HAP-1 (cell line): ENCODE results near the gene SERPIND1.
"Not testable (repeated sequence)": the region's sequence is repeated elsewhere in the genome, so short reads cannot be mapped to it uniquely, and the experiment has no call there.

Experiments used
- DNase-seq, 2 experiments: peaks; one replicate each; pipeline ENCODE4 v3.0.0-alpha.2; 2016 to 2020; ENCODE audit warnings: low spot score in 2 of 2
- H3K27me3 ChIP-seq: fragments of 250-450 bp; sonication (Bioruptor Pico); 2 replicates; pipeline ENCODE4 v1.5.1; 2020; ENCODE audit warnings: low read depth, mild to moderate bottlenecking, moderate library complexity
- H3K36me3 ChIP-seq: fragments of 250-450 bp; sonication (Bioruptor Pico); replicated peaks from 2 replicates; pipeline ENCODE4 v1.5.1; 2020; ENCODE audit warnings: mild to moderate bottlenecking
- H3K4me1 ChIP-seq: fragments of 250-450 bp; sonication (Bioruptor Pico); 2 replicates; pipeline ENCODE4 v1.5.1; 2020; ENCODE audit warnings: mild to moderate bottlenecking
- H3K4me3 ChIP-seq: fragments of 250-450 bp; sonication (Bioruptor Pico); 2 replicates; pipeline ENCODE4 v1.5.1; 2020; ENCODE audit warnings: mild to moderate bottlenecking, moderate library complexity
- H3K9me3 ChIP-seq: fragments of 250-450 bp; sonication (Bioruptor Pico); 2 replicates; pipeline ENCODE4 v1.5.1; 2020; ENCODE audit warnings: mild to moderate bottlenecking, moderate library complexity
- in situ Hi-C: fragments of 300-500 bp; cut with MboI; formaldehyde crosslinking; loops from 3 replicates; pipeline ENCODE4 v1.14.3; 2020; ENCODE audit warnings: low sequenced_read_pairs, inconsistent platforms, mixed read lengths

The SERPIND1 gene

DNA sequence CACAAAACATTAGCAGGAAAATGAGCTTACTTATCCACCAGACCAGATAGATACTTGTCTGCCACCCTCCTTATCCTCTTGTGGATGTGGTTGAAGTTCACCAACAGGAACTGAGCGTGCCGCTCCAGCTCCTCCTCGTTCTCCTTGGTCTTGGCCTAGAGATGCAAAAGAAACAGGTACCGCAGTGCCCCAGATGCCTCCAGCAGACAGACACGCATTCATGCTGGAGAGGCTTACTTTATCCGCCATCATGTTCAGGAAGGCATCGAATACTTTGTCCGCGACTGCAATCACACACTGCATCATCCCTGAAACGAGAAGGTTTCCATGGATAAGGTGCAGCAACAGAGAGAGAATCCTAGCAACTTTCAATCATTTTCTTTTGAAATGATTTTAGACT is 21.0 kb upstream of the SERPIND1 start:
- DNase-seq, result no peak
- no peaks in the 10 kb centered on the region for H3K4me1 ChIP-seq
- in situ Hi-C loops, result no loop called here
- peaks cover 16% of the 10 kb centered on the region for H3K36me3 ChIP-seq
- no peaks in the 10 kb centered on the region for H3K27me3 ChIP-seq
- H3K4me3 ChIP-seq, result no peak overlapping the region
- H3K9me3 ChIP-seq, result no peaks in the 10 kb centered on the region

DNA sequence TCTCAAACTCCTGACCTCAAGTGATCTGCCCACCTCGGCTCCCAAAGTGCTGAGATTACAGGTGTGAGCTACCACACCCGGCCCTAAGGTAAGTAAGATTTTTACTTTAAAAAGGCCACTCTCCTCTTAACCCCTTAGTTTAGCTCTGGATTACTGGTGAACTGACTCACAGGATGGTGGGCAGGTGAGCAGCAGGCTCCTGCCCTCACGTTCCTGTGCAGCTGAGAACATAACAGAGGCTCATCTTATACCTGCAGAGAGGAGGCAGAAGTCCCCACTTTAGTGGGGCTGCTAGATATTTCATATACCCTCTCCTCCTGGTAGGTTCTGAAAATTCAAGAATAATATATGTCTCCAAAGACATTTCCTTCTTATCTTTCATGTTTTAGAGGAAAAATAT is 17.1 kb upstream of the SERPIND1 start:
- H3K36me3 ChIP-seq, result peaks cover 8% of the 10 kb centered on the region

DNA sequence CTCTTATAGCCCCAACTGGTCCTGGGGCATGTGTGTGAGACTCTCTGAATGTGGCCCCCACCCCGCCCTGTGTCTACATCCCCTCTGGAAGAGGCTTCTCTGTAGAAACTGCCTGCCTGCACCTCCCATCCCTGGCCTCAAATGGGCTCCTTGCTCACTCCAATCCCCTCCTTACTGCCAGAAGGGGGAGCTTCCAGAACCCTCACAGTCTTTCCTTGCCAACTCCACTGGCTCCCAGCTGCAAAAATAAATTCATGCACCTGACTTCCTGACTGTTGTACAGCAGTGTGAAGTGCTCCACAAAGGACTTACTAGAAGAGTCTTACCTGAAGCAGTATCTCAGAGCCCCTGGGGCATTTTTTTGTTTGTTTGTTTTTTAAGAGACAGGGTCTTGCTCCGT is 15.2 kb upstream of the SERPIND1 start:
- DNase-seq, result peak in 1 of 2 experiments; percentile 12
- in situ Hi-C loops, result no loop called here
- Histone ChIP-seq H3K4me3 (no peak overlapping the region), H3K4me1 (no peaks in the 10 kb centered on the region), H3K27me3 (no peaks in the 10 kb centered on the region), H3K36me3 (peaks cover 3% of the 10 kb centered on the region), H3K9me3 (no peaks in the 10 kb centered on the region)

More for the DNA sequence above, 17.1 kb upstream of the SERPIND1 start:
- in situ Hi-C loops, result no loop called here
- H3K4me3 ChIP-seq, result no peak overlapping the region
- H3K27me3 ChIP-seq, result no peaks in the 10 kb centered on the region
- H3K9me3 ChIP-seq, result no peaks in the 10 kb centered on the region
- H3K4me1 ChIP-seq, result no peaks in the 10 kb centered on the region
- no peak for DNase-seq

DNA sequence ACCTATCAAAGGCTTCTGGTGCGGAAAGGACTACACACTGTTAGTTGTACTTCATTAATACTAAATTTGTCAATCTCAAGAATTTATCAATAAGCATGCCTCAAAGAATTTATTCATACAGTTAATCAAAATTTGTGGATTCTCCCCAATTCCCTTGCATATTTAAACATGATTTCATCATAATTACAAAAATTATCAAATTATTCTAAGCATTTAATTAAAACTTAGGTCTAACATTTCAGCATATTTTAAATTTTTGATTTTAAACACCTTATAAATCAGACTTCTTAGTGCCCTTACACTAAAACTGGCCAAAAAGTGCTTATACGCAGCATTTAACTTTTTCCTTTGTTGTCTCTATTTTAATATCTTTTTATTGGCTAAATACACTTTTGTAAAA is 13.8 kb upstream of the SERPIND1 start:
- no peaks in the 10 kb centered on the region for H3K9me3 ChIP-seq
- no peak for DNase-seq
- H3K27me3 ChIP-seq, result no peaks in the 10 kb centered on the region
- in situ Hi-C loops, result no loop called here
- no peaks in the 10 kb centered on the region for H3K4me1 ChIP-seq
- H3K4me3 ChIP-seq, result no peak overlapping the region
- H3K36me3 ChIP-seq, result peaks cover 15% of the 10 kb centered on the region

DNA sequence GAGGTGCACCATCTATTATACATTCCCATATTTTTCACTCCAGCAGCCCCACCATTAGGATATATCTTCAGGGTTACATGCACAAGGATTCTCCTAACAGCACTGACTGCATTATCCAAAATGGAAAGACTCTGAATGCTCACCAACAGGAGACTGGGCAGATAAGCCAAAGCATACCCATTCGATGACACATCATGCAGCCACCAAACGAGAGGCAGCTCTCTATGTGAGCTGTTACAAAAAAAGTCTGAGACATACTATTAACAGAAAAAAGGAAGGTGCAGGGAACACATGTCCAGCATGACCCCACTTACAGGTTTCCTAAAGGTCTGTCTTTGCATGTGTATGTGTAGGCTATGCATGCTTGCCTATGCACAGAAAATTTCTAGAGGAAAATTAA is 12.4 kb upstream of the SERPIND1 start:
- in situ Hi-C loops, result no loop called here
- Histone ChIP-seq H3K4me1 (no peaks in the 10 kb centered on the region), H3K9me3 (no peaks in the 10 kb centered on the region), H3K36me3 (peaks cover 20% of the 10 kb centered on the region), H3K27me3 (no peaks in the 10 kb centered on the region), H3K4me3 (no peak overlapping the region)
- DNase-seq, result no peak

DNA sequence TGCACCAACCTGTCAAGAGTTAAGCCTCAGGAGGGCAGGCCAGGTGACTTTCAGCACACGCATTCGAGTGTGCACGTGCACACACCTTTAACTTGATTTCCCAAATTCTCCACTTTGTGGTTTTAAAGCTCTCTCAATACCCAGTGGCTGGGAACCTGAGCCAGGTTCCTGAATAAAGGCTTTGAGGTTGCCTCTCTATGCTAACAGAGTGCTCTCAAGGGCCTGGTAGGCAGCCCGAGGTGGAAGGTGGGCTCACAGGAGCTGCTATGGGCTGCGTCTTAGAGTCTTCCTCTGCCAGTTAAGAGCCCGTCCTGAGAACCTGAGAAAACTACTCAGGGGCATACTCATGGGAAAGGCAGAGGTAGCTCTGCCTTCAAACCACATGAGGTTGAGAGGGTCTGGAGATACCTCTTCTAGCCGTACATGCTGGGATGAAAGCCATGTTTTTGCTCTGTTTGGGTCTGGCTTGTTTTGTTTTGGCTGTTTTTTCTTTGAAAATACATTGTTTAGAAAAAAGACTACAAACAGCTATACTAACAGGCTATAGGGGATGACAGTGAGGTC is 11.6 kb upstream of the SERPIND1 start:
- Histone ChIP-seq H3K4me1 (no peaks in the 10 kb centered on the region), H3K9me3 (no peaks in the 10 kb centered on the region), H3K36me3 (peaks cover 20% of the 10 kb centered on the region), H3K4me3 (no peak overlapping the region), H3K27me3 (no peaks in the 10 kb centered on the region)
- DNase-seq, result no peak
- in situ Hi-C loops, result no loop called here

DNA sequence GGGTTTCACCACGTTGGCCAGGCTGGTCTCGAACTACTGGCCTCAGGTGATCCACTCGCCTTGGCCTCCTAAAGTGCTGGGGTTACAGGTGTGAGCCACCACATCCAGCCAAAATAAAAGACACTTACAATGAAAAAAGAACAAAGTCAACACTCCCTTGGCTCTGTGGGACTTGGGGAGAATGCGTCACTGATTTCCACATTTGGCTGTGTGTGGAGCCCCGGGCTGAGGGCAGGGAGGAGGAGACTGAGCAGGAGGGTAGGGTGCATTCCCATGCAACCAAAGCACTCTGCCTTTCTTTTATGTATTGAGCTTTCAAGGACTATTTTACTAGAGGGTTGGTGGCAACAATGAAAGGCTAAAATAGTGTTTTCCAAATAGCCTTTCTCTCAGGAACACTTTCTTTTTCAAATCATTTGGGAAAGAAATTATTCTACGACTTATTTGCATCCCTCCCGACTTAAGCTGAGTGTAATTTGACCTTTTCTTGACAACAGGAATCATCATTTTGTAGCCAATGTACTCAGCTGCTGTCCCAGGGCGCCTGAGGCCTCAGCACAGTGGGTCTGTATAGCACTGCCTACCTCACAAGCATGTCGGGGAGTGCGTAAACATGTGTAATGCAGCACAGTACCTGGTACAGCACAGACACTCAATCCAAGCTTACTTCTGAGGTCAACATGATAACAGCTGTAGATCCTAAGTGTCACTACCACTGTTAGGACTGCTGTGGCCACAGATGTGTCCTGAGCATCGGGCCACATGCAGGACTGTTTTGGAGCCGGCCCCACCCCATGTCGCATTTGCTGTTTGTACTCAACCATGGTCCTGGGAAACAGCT is 10.1 kb upstream of the SERPIND1 start:
- Histone ChIP-seq H3K9me3 (no peaks in the 10 kb centered on the region), H3K27me3 (no peaks in the 10 kb centered on the region), H3K4me3 (no peak overlapping the region), H3K4me1 (no peaks in the 10 kb centered on the region), H3K36me3 (peaks cover 20% of the 10 kb centered on the region)
- in situ Hi-C loops, result no loop called here
- DNase-seq, result no peak

DNA sequence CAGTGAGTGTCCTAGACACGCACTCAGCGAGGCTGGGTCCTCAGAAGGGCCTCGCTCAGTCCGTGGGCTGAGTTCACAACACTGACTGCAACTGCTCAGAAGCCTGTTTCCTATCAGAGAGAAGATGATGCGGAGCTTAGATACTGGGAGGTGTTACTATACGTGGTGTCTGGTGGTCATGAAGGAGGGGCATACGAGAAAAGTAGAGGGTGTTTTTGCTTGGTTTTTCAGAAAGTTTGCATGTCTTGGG is 9.5 kb upstream of the SERPIND1 start:
- Histone ChIP-seq H3K36me3 (peaks cover 20% of the 10 kb centered on the region), H3K4me1 (no peaks in the 10 kb centered on the region), H3K4me3 (no peak overlapping the region), H3K9me3 (no peaks in the 10 kb centered on the region), H3K27me3 (no peaks in the 10 kb centered on the region)
- in situ Hi-C loops, result no loop called here
- no peak for DNase-seq

DNA sequence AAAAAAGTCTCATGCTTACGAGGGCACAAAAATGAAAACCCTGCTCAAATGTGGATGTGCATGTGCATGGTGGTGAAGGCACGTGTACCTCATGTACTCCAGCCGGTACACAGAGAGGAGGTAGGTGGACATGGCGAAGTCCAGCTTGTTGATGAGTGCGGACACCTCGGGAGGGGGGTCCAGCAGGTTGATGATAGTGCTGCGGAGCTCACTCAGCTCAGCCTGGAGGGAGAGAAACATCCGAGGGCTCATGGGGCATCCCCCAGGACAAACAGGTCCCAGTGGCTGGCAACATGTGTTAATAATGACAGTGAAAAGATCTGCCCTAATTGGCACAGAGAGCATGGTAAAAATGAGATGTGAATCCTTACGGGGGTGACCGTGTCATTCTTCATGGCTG is 9.2 kb upstream of the SERPIND1 start:
- in situ Hi-C loops, result no loop called here
- H3K4me3 ChIP-seq, result no peak overlapping the region
- DNase-seq, result no peak
- peaks cover 20% of the 10 kb centered on the region for H3K36me3 ChIP-seq
- H3K9me3 ChIP-seq, result no peaks in the 10 kb centered on the region
- no peaks in the 10 kb centered on the region for H3K4me1 ChIP-seq
- H3K27me3 ChIP-seq, result no peaks in the 10 kb centered on the region

DNA sequence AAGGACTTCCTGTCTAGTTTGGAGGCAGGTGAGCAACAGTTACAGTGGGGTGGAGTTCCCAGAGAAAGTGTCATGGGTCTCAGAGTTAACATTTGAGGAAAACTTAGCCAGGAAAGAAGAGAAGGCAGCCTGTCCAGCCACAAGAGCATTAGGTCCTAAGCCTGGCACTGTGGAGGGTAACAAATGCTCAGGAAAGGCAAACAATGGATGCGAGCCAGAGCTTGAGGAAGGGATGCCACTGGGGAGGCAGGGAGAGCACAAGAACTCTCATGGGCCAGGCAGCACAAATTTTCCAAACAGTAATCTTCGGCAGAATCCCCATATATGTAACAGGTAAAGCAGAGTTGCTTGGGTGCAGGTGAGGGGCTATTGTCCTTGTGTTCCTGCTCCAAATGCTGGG is 8.0 kb upstream of the SERPIND1 start:
- no peaks in the 10 kb centered on the region for H3K4me1 ChIP-seq
- no peak for DNase-seq
- peaks cover 20% of the 10 kb centered on the region for H3K36me3 ChIP-seq
- in situ Hi-C loops, result no loop called here
- H3K27me3 ChIP-seq, result no peaks in the 10 kb centered on the region
- H3K9me3 ChIP-seq, result no peaks in the 10 kb centered on the region
- no peak overlapping the region for H3K4me3 ChIP-seq

DNA sequence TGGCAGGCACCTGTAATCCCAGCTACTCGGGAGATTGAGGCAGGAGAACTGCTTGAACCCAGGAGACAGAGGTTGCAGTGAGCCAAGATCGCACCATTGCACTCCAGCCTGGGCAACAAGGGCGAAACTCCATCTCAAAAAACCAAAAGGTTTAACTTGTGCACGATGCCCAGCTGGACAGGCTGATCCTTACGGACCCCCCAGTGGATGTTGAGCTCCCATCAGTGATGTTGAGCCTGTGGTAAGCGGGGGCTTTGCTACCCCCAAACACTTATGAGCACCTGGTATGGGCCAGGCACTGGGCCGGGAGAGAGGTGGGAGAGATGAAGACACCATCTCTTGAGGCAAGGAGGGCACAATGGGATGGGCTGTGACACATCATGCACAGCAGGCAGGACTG is 7.4 kb upstream of the SERPIND1 start:
- in situ Hi-C loops, result no loop called here
- no peaks in the 10 kb centered on the region for H3K27me3 ChIP-seq
- no peak overlapping the region for H3K4me3 ChIP-seq
- H3K36me3 ChIP-seq, result peaks cover 20% of the 10 kb centered on the region
- no peak for DNase-seq
- H3K9me3 ChIP-seq, result no peaks in the 10 kb centered on the region
- no peaks in the 10 kb centered on the region for H3K4me1 ChIP-seq

DNA sequence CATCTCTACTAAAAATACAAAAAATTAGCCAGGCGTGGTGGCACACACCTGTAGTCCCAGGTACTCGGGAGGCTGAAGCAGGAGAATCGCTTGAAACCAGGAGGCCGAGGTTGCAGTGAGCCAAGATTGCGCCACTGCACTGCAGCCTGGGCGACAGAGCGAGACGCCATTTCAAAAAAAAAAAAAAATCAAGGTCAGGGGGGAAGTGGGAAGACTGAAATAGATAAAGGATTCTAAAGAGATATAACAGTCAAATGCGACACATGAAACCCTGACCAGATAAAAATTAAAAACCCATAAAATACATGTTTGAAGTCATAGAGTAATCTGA is 4.5 kb upstream of the SERPIND1 start:
- H3K9me3 ChIP-seq, H3K4me1 ChIP-seq, H3K4me3 ChIP-seq, H3K27me3 ChIP-seq, in situ Hi-C loops, DNase-seq: not testable (repeated sequence)
- peaks cover 11% of the 10 kb centered on the region for H3K36me3 ChIP-seq

DNA sequence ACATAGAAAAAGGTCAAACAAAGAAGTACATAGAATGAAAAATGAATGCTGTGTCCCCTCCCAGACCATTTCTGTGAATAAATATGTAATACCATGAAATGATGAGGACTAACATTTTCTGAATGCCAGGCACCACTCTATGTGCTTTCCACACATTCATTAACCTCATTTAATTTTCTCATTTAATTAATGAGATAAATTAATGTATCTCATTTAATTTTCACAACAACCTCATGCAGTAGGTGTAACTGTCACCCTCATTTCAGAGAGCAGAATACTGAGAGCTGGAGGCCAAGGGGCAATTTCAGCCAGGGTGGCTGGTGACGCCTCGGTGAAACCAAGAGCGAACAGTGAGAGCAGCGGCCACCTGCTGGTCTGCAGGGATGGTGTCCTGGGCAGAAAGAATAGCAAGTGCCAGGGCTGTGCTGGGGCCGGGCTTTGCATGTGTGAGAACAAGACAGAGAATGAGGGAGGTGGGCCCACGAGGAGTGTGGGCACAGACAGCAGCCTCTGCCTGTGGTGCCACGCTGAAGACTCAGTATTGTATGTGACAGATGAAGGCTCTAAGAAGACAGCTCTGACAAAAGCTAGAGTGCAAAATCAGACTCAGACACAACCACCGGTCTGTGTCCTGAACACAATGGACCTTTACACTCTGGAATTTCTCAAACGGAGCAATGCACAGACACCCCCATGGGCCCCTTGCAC is 1.8 kb upstream of the SERPIND1 start:
- Histone ChIP-seq H3K36me3 (no peaks in the 10 kb centered on the region), H3K4me1 (no peaks in the 10 kb centered on the region), H3K9me3 (no peaks in the 10 kb centered on the region), H3K4me3 (no peak overlapping the region), H3K27me3 (no peaks in the 10 kb centered on the region)
- DNase-seq, result no peak
- in situ Hi-C loops, result no loop called here

DNA sequence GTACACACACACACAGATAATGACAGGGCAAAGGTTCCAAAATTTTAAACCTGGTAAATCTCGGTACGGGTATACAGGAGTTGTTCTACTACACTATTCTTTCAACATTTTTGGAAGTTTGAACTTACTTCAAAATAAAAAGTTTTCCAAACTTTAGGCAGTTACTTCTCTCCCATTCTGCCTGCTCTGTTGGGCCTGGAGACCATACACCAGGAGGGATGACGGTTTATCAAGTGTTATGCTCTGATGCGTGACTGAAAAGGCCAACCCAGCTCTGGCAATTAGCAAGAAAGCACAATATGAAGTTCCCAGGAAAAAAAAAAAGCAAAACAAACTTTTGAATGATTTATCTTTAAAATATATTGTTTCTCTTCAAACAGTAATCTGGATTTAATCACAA is 969 bp downstream of the SERPIND1 start:
- no peak for DNase-seq
- H3K27me3 ChIP-seq, result no peaks in the 10 kb centered on the region
- in situ Hi-C loops, result no loop called here
- no peaks in the 10 kb centered on the region for H3K36me3 ChIP-seq
- H3K9me3 ChIP-seq, result no peaks in the 10 kb centered on the region
- no peak overlapping the region for H3K4me3 ChIP-seq
- no peaks in the 10 kb centered on the region for H3K4me1 ChIP-seq
